ENCODE data around the gene MVB12B. TPM values are rescaled to one million over a fixed set of nuclear protein-coding genes. Genes with fewer than 3 reads are reported as not detected.

Gene MVB12B
- total RNA-seq, 1 donor from 2014 or later: 7.2 TPM

- DNase-seq: no peak
These were observed 5.5 kb downstream of the MVB12B start for GRCh38 chr9:126331964-126332748.

GRCh38 chr9:126334721-126335621 lies 8.3 kb downstream of the MVB12B start:
- DNase-seq: no peak

- DNase-seq: no peak
These were observed 9.5 kb downstream of the MVB12B start for GRCh38 chr9:126335837-126336735.

- no peak for DNase-seq
These were observed 10.2 kb downstream of the MVB12B start for GRCh38 chr9:126336736-126337325.

- DNase-seq: no peak
These were observed 11.2 kb downstream of the MVB12B start for GRCh38 chr9:126337729-126338372.

GRCh38 chr9:126338945-126339344 lies 12.3 kb downstream of the MVB12B start:
- no peak for DNase-seq

GRCh38 chr9:126341426-126341825 lies 14.8 kb downstream of the MVB12B start:
- DNase-seq: no peak

- DNase-seq: no peak
These were observed 15.3 kb downstream of the MVB12B start for GRCh38 chr9:126341902-126342301.

GRCh38 chr9:126342621-126343031 lies 16.0 kb downstream of the MVB12B start:
- DNase-seq: no peak

- no peak for DNase-seq
These were observed 16.7 kb downstream of the MVB12B start for GRCh38 chr9:126343271-126343700.

GRCh38 chr9:126346031-126346430 lies 19.4 kb downstream of the MVB12B start:
- no peak for DNase-seq

GRCh38 chr9:126347093-126347492 lies 20.5 kb downstream of the MVB12B start:
- DNase-seq: no peak

- no peak for DNase-seq
These were observed 21.5 kb downstream of the MVB12B start for GRCh38 chr9:126347911-126348760.

- DNase-seq: no peak
These were observed 22.4 kb downstream of the MVB12B start for GRCh38 chr9:126348911-126349550.

- DNase-seq: no peak
These were observed 28.5 kb downstream of the MVB12B start for GRCh38 chr9:126354887-126355770.

GRCh38 chr9:126357074-126357473 lies 30.4 kb downstream of the MVB12B start:
- DNase-seq: no peak

GRCh38 chr9:126360073-126360472 lies 33.4 kb downstream of the MVB12B start:
- no peak for DNase-seq

- no peak for DNase-seq
These were observed 35.2 kb downstream of the MVB12B start for GRCh38 chr9:126361810-126362238.

GRCh38 chr9:126363250-126363649 lies 36.6 kb downstream of the MVB12B start:
- no peak for DNase-seq
